MM.1S (cell line): ENCODE measurements around the gene ILF3.

Experiments used
- CTCF ChIP-seq: fragments of 300-600 bp; sonication (generic); IDR thresholded peaks from 2 replicates; pipeline ENCODE4 v1.5.1; 2016; ENCODE audit warnings: antibody characterized with exemption, low read length, mixed read lengths
- EZH2 ChIP-seq: fragments of 300-600 bp; sonication (generic); optimal IDR thresholded peaks from 2 replicates; pipeline ENCODE3; 2017; ENCODE audit warnings: low read depth, mild to moderate bottlenecking, antibody characterized with exemption, low read length, mixed read lengths
- EZH2phosphoT487 ChIP-seq: fragments of 300-600 bp; sonication (generic); IDR thresholded peaks from 2 replicates; pipeline ENCODE4 v1.6.1; 2018; ENCODE audit warnings: antibody characterized with exemption, low read length

- TF ChIP-seq CTCF: peak; percentile 79
- no peak for TF ChIP-seq EZH2
- no peak for TF ChIP-seq EZH2phosphoT487
Measured at GRCh38 chr19:10644260-10645007, 9.7 kb upstream of the ILF3 start.
